HG02759 (cell line): ENCODE results near the gene GRID2.
"Not testable (repeated sequence)": the region's sequence is repeated elsewhere in the genome, so short reads cannot be mapped to it uniquely, and the experiment has no call there.

Experiments
- ATAC-seq: cut with Tn5 transposase; IDR thresholded peaks from one replicate; pipeline ENCODE4 v1.9.1; 2021; ENCODE audit warnings: mild to moderate bottlenecking, moderate library complexity; ENCODE audit not compliant: unreplicated experiment

The GRID2 gene

GRCh38 chr4:93646233-93646930 is 1342.6 kb downstream of the GRID2 start:
- no peak for ATAC-seq

GRCh38 chr4:93648258-93648657 is 1344.5 kb downstream of the GRID2 start:
- no peak for ATAC-seq

- no peak for ATAC-seq
Measured at GRCh38 chr4:93649828-93650227, 1346.1 kb downstream of the GRID2 start.

- ATAC-seq, result no peak
Measured at GRCh38 chr4:93654211-93654610, 1350.4 kb downstream of the GRID2 start.

GRCh38 chr4:93657527-93657926 is 1353.8 kb downstream of the GRID2 start:
- peak; percentile 69 for ATAC-seq

- ATAC-seq, result no peak
Measured at GRCh38 chr4:93658443-93658842, 1354.7 kb downstream of the GRID2 start.

- ATAC-seq, result no peak
Measured at GRCh38 chr4:93659629-93660028, 1355.9 kb downstream of the GRID2 start.

- no peak for ATAC-seq
Measured at GRCh38 chr4:93660036-93660435, 1356.3 kb downstream of the GRID2 start.

- ATAC-seq, result no peak
Measured at GRCh38 chr4:93670434-93670833, 1366.7 kb downstream of the GRID2 start.

- no peak for ATAC-seq
Measured at GRCh38 chr4:93671093-93671492, 1367.3 kb downstream of the GRID2 start.

GRCh38 chr4:93676937-93677336 is 1373.2 kb downstream of the GRID2 start:
- ATAC-seq, result not testable (repeated sequence)

GRCh38 chr4:93684571-93684970 is 1380.8 kb downstream of the GRID2 start:
- no peak for ATAC-seq

GRCh38 chr4:93687304-93687703 is 1383.5 kb downstream of the GRID2 start:
- ATAC-seq, result no peak

- no peak for ATAC-seq
Measured at GRCh38 chr4:93688978-93689377, 1385.2 kb downstream of the GRID2 start.

GRCh38 chr4:93693141-93693540 is 1389.4 kb downstream of the GRID2 start:
- no peak for ATAC-seq

GRCh38 chr4:93698686-93699085 is 1394.9 kb downstream of the GRID2 start:
- no peak for ATAC-seq

- ATAC-seq, result no peak
Measured at GRCh38 chr4:93700571-93700970, 1396.8 kb downstream of the GRID2 start.

GRCh38 chr4:93710101-93710846 is 1406.5 kb downstream of the GRID2 start:
- peak; percentile 90 for ATAC-seq

- ATAC-seq, result no peak
Measured at GRCh38 chr4:93710847-93711430, 1407.2 kb downstream of the GRID2 start.

- ATAC-seq, result no peak
Measured at GRCh38 chr4:93718233-93718632, 1414.5 kb downstream of the GRID2 start.

GRCh38 chr4:93719552-93719951 is 1415.8 kb downstream of the GRID2 start:
- no peak for ATAC-seq

GRCh38 chr4:93722446-93722845 is 1418.7 kb downstream of the GRID2 start:
- no peak for ATAC-seq
